Activated B cell treated with CpG ODN at 0.5 μM for 24 hours (primary cell): ENCODE measurements around the gene IL19. TPM values are rescaled to one million over a fixed set of nuclear protein-coding genes. Genes with fewer than 3 reads are reported as not detected.
A peak's percentile ranks its signal among the peaks of the same experiment; 100 is the strongest.

Experiments
- ATAC-seq: fragments of 200-7000 bp; cut with Tn5 transposase; one replicate; pipeline ENCODE4 v1.10.0; 2021; ENCODE audit warnings: low read depth, mild to moderate bottlenecking, moderate library complexity
- CTCF ChIA-PET: fragments of 350-600 bp; sonication (Branson Sonifier 250); formaldehyde crosslinking; loops from one replicate; lab custom pipeline; 2021; ENCODE audit warnings: antibody characterized with exemption; lab: Charles Lee
- POLR2A ChIA-PET: fragments of 350-600 bp; sonication (Branson Sonifier 250); formaldehyde crosslinking; loops from one replicate; lab custom pipeline; 2021; ENCODE audit warnings: antibody characterized with exemption; lab: Charles Lee
- DNase-seq: peaks from one replicate; pipeline ENCODE4 v3.0.0; 2022
- H3K27ac Mint-ChIP-seq: one replicate; pipeline ENCODE4 v1.8.0; 2020; ENCODE audit warnings: mixed read lengths
- H3K27me3 Mint-ChIP-seq: one replicate; pipeline ENCODE4 v1.8.0; 2021; ENCODE audit warnings: mixed read lengths
- H3K36me3 Mint-ChIP-seq: one replicate; pipeline ENCODE4 v1.8.0; 2021; ENCODE audit warnings: low read depth, mixed read lengths
- H3K4me1 Mint-ChIP-seq: one replicate; pipeline ENCODE4 v1.8.0; 2021; ENCODE audit warnings: mixed read lengths
- H3K4me3 Mint-ChIP-seq: one replicate; pipeline ENCODE4 v1.8.0; 2020; ENCODE audit warnings: mild to moderate bottlenecking, mixed read lengths
- H3K9me3 Mint-ChIP-seq: one replicate; pipeline ENCODE4 v1.8.0; 2020; ENCODE audit warnings: mixed read lengths
- CTCF ChIP-seq: fragments of 200-600 bp; IDR thresholded peaks from one replicate; pipeline ENCODE4 v1.8.0; 2022; ENCODE audit warnings: antibody characterized with exemption, mild to moderate bottlenecking
- intact Hi-C: fragments of 100-400 bp; cut with micrococcal nuclease; formaldehyde crosslinking; loops from one replicate; pipeline ENCODE4 v1.15.1; 2024
- total RNA-seq: library from RNA; stranded (reverse); gene quantifications from 2 replicates; pipeline ENCODE4 v1.2.3, GENCODE V29; 2022

Gene IL19
- total RNA-seq, 1 donor from 2014 or later, result not detected

GRCh38 chr1:206812471-206812870, 41.9 kb downstream of the IL19 start:
- Mint-ChIP-seq H3K27me3 (no peaks in the 10 kb centered on the region), H3K4me3 (no peak overlapping the region), H3K9me3 (peaks cover 4% of the 10 kb centered on the region), H3K36me3 (no peaks in the 10 kb centered on the region), H3K4me1 (peaks cover 59% of the 10 kb centered on the region), H3K27ac (no peak overlapping the region)
- intact Hi-C loops, result loop anchor here (10.0 kb wide), 1 partner anchor 52 kb away; the partner anchor contains the start of gene IL20
- ChIA-PET POLR2A (no interaction called here), CTCF (interaction anchor here (1.0 to 11.6 kb wide), 2 partner anchors 77 to 120 kb away, joined by 3 to 252 read pairs; no protein-coding TSS in a partner anchor)
- TF ChIP-seq CTCF, result no peak
- no peak for ATAC-seq
- DNase-seq, result no peak

GRCh38 chr1:206814716-206815341, 44.3 kb downstream of the IL19 start:
- no peak for TF ChIP-seq CTCF
- DNase-seq (no peak), ATAC-seq (peak; percentile 69)
- intact Hi-C loops, result loop anchor here (5.0 to 10.0 kb wide), 2 partner anchors 33 to 50 kb away; partner anchors contain the start of gene IL20
- peak overlapping the region; percentile 73 for H3K27ac Mint-ChIP-seq
- peaks cover 4% of the 10 kb centered on the region for H3K9me3 Mint-ChIP-seq
- H3K27me3 Mint-ChIP-seq, result no peaks in the 10 kb centered on the region
- H3K4me1 Mint-ChIP-seq, result peaks cover 47% of the 10 kb centered on the region
- CTCF ChIA-PET, result interaction anchor here (1.2 to 1.9 kb wide), 3 partner anchors 16 to 167 kb away, joined by 3 to 12 read pairs (median 11); no protein-coding TSS in a partner anchor
- no peaks in the 10 kb centered on the region for H3K36me3 Mint-ChIP-seq
- H3K4me3 Mint-ChIP-seq, result peak overlapping the region; percentile 44
- POLR2A ChIA-PET, result interaction anchor here (0.7 to 1.4 kb wide), 3 partner anchors 23 to 94 kb away, joined by 3 to 4 read pairs (median 3); no protein-coding TSS in a partner anchor

- no peak for DNase-seq
- intact Hi-C loops, result loop anchor here (2.0 to 10.0 kb wide), 3 partner anchors 16 to 48 kb away; partner anchors contain the start of gene IL20
Measured at GRCh38 chr1:206816390-206817287, 46.1 kb downstream of the IL19 start.

GRCh38 chr1:206821493-206821892, 50.9 kb downstream of the IL19 start:
- Mint-ChIP-seq H3K4me3 (no peak overlapping the region), H3K9me3 (peaks cover 3% of the 10 kb centered on the region), H3K27ac (no peak overlapping the region), H3K27me3 (no peaks in the 10 kb centered on the region), H3K36me3 (no peaks in the 10 kb centered on the region), H3K4me1 (peaks cover 38% of the 10 kb centered on the region)
- POLR2A ChIA-PET, result no interaction called here
- CTCF ChIA-PET, result no interaction called here
- intact Hi-C loops, result loop anchor here (10.0 kb wide), 1 partner anchor 1157 kb away; no protein-coding TSS in a partner anchor
- DNase-seq, result no peak
- ATAC-seq, result no peak
- TF ChIP-seq CTCF, result no peak

More at GRCh38 chr1:206816390-206817287, 46.1 kb downstream of the IL19 start:
- ATAC-seq, result peak; percentile 33
- no peak for TF ChIP-seq CTCF
- H3K9me3 Mint-ChIP-seq, result peaks cover 4% of the 10 kb centered on the region
- H3K36me3 Mint-ChIP-seq, result no peaks in the 10 kb centered on the region
- ChIA-PET CTCF (interaction anchor here (0.6 to 1.5 kb wide), 7 partner anchors 13 to 186 kb away, joined by 3 to 6 read pairs (median 3); no protein-coding TSS in a partner anchor), POLR2A (interaction anchor here (0.6 to 1.2 kb wide), 2 partner anchors 24 to 92 kb away, joined by 3 to 5 read pairs; no protein-coding TSS in a partner anchor)
- peaks cover 50% of the 10 kb centered on the region for H3K4me1 Mint-ChIP-seq
- H3K27me3 Mint-ChIP-seq, result no peaks in the 10 kb centered on the region
- H3K27ac Mint-ChIP-seq, result peak overlapping the region; percentile 78
- H3K4me3 Mint-ChIP-seq, result no peak overlapping the region
